Glutamatergic neuron (in vitro differentiated cells): ENCODE measurements around the gene LENG9. TPM values are rescaled to one million over a fixed set of nuclear protein-coding genes. Genes with fewer than 3 reads are reported as not detected.

ENCODE experiments used
- DNase-seq: peaks from one replicate; pipeline ENCODE4 v3.0.0; 2022
- H3K27ac Mint-ChIP-seq: one replicate; pipeline ENCODE4 v1.8.0; 2020; ENCODE audit warnings: mild to moderate bottlenecking, mixed read lengths, inconsistent platforms; ENCODE audit not compliant: unreplicated experiment
- H3K27me3 Mint-ChIP-seq: one replicate; pipeline ENCODE4 v1.8.0; 2020; ENCODE audit warnings: mild to moderate bottlenecking, moderate library complexity, mixed read lengths, inconsistent platforms; ENCODE audit not compliant: unreplicated experiment
- H3K36me3 Mint-ChIP-seq: one replicate; pipeline ENCODE4 v1.8.0; 2020; ENCODE audit warnings: mild to moderate bottlenecking, mixed read lengths, inconsistent platforms; ENCODE audit not compliant: unreplicated experiment
- H3K4me1 Mint-ChIP-seq: one replicate; pipeline ENCODE4 v1.8.0; 2020; ENCODE audit warnings: mild to moderate bottlenecking, low read depth, mixed read lengths, inconsistent platforms; ENCODE audit not compliant: unreplicated experiment
- H3K4me3 Mint-ChIP-seq: one replicate; pipeline ENCODE4 v1.8.0; 2020; ENCODE audit warnings: mild to moderate bottlenecking, mixed read lengths, inconsistent platforms; ENCODE audit not compliant: unreplicated experiment
- H3K9me3 Mint-ChIP-seq: one replicate; pipeline ENCODE4 v1.8.0; 2020; ENCODE audit warnings: mild to moderate bottlenecking, moderate library complexity, mixed read lengths, inconsistent platforms; ENCODE audit not compliant: unreplicated experiment
- total RNA-seq: library from RNA; stranded (reverse); fragmentation: NEBNext Ultra II Directional; extraction: Animal tissue kit (Norgen Biotek cat#: 25700); gene quantifications from one replicate; pipeline ENCODE4 v1.2.1, GENCODE V29; 2021; ENCODE audit not compliant: unreplicated experiment
- TF ChIP-seq, protein P1 (sequence below): fragments of 200-600 bp; sonication (generic); IDR thresholded peaks from one replicate; pipeline ENCODE4 v1.5.0; 2021; ENCODE audit not compliant: partially characterized antibody, unreplicated experiment

Gene LENG9
- total RNA-seq, 1 donor from 2014 or later, result 4.7 TPM

DNA sequence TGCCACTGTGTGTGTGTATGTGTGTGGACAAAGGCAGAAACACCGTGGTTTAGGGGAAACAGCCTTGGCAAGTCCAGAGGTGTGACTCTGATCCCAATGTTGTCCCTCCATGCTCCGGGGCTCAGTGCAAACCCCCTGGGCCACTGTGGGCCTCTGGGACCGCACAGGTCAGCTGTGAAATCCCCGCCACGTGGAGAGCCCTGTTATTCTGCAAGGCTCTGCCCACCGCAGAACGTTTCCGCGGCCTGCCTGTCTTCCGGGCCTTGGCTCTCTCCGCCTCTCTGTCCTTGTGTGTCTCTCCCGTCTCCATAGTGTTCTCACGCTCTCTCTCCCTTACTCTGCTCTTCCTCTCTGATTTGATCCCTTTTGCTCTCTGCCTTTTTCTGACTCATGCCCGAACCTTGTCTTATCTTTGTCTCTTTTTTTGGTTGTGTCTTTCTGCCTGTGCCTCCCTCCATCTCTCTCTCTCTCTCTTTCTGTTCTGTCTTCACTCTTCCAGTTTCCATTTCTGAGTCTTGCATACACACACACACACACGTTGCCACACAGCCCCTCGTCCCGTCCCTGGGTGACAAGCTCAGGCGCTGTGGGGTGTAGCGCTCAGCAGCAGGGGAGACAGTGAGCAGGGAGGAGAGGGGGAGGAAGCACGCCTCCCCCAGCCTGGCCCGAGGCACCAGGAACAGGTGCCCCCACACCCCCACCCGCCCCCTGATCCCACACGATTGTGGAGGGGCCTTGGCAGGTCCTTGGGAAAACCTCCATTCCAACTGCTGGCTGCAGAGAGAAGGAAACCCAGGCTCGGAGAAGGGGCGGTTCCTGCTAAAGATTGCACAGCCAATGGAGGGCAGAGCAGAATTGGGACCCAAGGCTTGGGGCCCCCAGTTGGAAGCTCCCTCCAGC is 45.3 kb downstream of the LENG9 start:
- no peak for DNase-seq
- peaks cover 16% of the 10 kb centered on the region for H3K9me3 Mint-ChIP-seq
- peak overlapping the region; percentile 36 for H3K4me3 Mint-ChIP-seq
- H3K36me3 Mint-ChIP-seq, result peaks cover 15% of the 10 kb centered on the region
- peaks cover 12% of the 10 kb centered on the region for H3K27me3 Mint-ChIP-seq
- H3K4me1 Mint-ChIP-seq, result peaks cover 20% of the 10 kb centered on the region
- H3K27ac Mint-ChIP-seq, result no peak overlapping the region
- TF ChIP-seq, protein P1, sequence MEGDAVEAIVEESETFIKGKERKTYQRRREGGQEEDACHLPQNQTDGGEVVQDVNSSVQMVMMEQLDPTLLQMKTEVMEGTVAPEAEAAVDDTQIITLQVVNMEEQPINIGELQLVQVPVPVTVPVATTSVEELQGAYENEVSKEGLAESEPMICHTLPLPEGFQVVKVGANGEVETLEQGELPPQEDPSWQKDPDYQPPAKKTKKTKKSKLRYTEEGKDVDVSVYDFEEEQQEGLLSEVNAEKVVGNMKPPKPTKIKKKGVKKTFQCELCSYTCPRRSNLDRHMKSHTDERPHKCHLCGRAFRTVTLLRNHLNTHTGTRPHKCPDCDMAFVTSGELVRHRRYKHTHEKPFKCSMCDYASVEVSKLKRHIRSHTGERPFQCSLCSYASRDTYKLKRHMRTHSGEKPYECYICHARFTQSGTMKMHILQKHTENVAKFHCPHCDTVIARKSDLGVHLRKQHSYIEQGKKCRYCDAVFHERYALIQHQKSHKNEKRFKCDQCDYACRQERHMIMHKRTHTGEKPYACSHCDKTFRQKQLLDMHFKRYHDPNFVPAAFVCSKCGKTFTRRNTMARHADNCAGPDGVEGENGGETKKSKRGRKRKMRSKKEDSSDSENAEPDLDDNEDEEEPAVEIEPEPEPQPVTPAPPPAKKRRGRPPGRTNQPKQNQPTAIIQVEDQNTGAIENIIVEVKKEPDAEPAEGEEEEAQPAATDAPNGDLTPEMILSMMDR, result no peak

DNA sequence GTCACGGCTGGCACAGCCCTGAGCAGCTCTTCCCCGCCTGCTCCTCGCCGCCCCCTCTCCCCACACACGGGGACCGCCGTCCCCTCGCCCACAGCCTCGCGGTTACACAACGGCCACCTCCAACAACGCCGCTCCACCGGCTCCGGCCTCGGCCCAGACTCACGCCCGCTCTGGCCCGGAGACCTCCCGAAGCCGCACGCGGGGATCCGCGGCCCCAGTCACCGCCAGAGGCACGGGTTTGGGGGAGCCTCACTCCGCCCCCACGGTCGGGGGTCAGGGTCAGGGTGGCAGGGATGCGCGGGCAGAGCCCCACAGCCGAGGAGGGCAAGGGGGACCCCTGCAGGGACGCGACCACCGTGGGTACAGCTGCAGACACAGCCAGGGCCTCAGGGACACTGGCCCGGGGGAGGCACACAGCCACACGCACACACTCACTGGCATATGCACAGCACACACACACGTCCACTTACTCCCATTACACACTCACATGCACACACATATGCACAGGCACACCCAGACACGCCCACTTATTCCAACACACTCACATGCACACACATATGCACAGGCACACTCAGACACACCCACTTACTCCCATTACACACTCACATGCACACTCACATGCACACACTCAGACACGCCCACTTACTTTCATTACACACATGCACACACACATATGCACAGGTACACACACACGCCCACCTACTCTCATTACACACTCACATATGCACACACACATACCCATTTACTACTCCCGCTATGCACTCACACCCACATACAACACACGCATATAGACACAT is 46.7 kb downstream of the LENG9 start:
- no peak for DNase-seq
- TF ChIP-seq, protein P1, result no peak
- H3K9me3 Mint-ChIP-seq, result peaks cover 15% of the 10 kb centered on the region
- H3K27me3 Mint-ChIP-seq, result peaks cover 11% of the 10 kb centered on the region
- peak overlapping the region; percentile 57 for H3K4me3 Mint-ChIP-seq
- peaks cover 18% of the 10 kb centered on the region for H3K4me1 Mint-ChIP-seq
- H3K36me3 Mint-ChIP-seq, result peaks cover 19% of the 10 kb centered on the region
- peak overlapping the region; percentile 59 for H3K27ac Mint-ChIP-seq

DNA sequence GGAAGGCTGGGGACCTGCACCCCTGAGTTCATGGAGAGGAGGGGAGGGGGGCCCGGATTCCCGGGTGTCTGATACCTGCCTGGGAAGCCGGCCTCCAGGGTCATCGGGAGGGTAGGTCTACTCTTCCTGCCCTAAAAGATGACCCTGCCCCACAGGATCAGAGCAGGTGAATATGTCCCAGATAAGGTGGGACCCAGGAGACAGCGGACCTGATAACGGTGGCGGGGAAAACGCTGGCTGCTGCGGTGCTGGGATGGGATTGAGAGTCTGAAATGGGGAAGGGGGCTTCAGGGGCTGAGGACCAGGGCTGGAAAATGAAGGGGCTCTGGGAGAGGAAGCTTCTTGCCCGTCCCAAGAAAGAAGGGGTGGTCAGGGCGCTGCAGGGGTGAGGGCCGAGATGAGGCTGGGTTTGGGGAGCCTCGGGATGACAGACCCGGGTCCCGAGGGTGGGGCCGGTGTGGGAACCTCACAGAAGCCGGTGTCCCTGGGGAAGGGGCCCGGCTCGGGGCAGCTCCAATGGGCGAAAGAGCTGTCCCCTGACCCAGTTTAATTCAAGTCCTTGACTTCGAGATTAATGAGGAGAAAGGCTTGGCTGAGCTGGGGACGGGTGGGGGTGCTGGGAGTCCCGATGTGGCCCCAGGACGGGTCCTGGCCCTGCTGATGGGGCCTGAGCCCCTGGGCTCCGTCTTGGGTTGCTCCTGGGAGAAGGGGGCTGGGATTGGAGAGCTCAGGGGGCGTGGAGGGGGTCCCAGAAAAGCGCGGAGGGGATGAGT is 47.5 kb downstream of the LENG9 start:
- peaks cover 11% of the 10 kb centered on the region for H3K27me3 Mint-ChIP-seq
- H3K9me3 Mint-ChIP-seq, result peaks cover 15% of the 10 kb centered on the region
- TF ChIP-seq, protein P1, result no peak
- H3K4me1 Mint-ChIP-seq, result peaks cover 15% of the 10 kb centered on the region
- H3K4me3 Mint-ChIP-seq, result no peak overlapping the region
- peaks cover 19% of the 10 kb centered on the region for H3K36me3 Mint-ChIP-seq
- no peak overlapping the region for H3K27ac Mint-ChIP-seq
- no peak for DNase-seq

DNA sequence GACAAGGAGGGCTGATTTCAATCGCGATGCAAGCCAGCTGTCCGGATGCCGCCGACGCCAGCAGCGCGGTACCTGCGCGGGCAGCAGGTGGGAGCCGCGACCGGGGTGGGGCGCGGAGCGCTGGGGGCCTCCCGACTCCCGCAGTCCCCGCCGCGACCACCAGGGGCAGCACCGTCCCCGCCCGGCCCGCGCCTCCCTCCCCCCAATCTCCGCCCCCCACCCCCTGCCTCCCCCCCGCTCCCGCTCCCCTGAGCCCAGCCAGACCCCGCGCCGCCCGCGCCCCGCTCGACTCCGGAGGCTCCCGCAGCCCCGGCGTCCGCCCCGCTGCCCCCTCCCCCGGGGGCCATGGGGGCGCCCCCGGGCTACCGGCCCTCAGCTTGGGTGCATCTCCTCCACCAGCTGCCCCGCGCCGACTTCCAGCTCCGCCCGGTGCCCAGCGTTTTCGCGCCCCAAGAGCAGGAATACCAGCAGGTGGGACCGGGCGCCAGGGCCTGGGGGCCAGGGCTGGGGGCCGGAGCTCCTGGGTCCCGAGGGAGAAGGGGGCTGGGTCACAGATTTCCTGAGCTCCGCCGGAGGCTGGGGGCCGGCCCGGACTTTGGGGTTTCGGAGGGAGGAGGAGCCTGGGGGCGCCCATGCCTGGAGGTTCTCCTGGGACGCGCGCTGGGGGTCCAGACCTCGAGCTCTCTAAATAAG is 48.2 kb downstream of the LENG9 start, which contains the start of gene TTYH1:
TTYH1 (plus strand) TSS at position 257 of the 693 bp plus-strand sequence; CDS start at position 346, 89 bp downstream.
- TF ChIP-seq, protein P1, result peak; percentile 97
- Mint-ChIP-seq H3K27ac (no peak within 1 kb of the TSS), H3K27me3 (peaks cover 12% of the 10 kb centered on the region)

More for the DNA sequence above, 48.2 kb downstream of the LENG9 start, which contains the start of gene TTYH1:
- H3K9me3 Mint-ChIP-seq, result peaks cover 17% of the 10 kb centered on the region
- H3K4me1 Mint-ChIP-seq, result peaks cover 18% of the 10 kb centered on the region
- DNase-seq, result peak; percentile 77
- peak within 1 kb of the TSS; percentile 68 for H3K4me3 Mint-ChIP-seq
- H3K36me3 Mint-ChIP-seq, result peaks cover 19% of the 10 kb centered on the region
